Activated B cell treated with CpG ODN at 0.5 μM for 24 hours (primary cell): ENCODE measurements around the gene TOMM6. TPM values are rescaled to one million over a fixed set of nuclear protein-coding genes. Genes with fewer than 3 reads are reported as not detected.

Experiments used
- ATAC-seq: fragments of 200-7000 bp; cut with Tn5 transposase; one replicate; pipeline ENCODE4 v1.10.0; 2021; ENCODE audit warnings: low read depth, mild to moderate bottlenecking, moderate library complexity
- CTCF ChIA-PET: fragments of 350-600 bp; sonication (Branson Sonifier 250); formaldehyde crosslinking; loops from one replicate; lab custom pipeline; 2021; ENCODE audit warnings: antibody characterized with exemption; lab: Charles Lee
- POLR2A ChIA-PET: fragments of 350-600 bp; sonication (Branson Sonifier 250); formaldehyde crosslinking; loops from one replicate; lab custom pipeline; 2021; ENCODE audit warnings: antibody characterized with exemption; lab: Charles Lee
- DNase-seq: peaks from one replicate; pipeline ENCODE4 v3.0.0; 2022
- H3K27ac Mint-ChIP-seq: one replicate; pipeline ENCODE4 v1.8.0; 2020; ENCODE audit warnings: mixed read lengths
- H3K27me3 Mint-ChIP-seq: one replicate; pipeline ENCODE4 v1.8.0; 2021; ENCODE audit warnings: mixed read lengths
- H3K36me3 Mint-ChIP-seq: one replicate; pipeline ENCODE4 v1.8.0; 2021; ENCODE audit warnings: low read depth, mixed read lengths
- H3K4me1 Mint-ChIP-seq: one replicate; pipeline ENCODE4 v1.8.0; 2021; ENCODE audit warnings: mixed read lengths
- H3K4me3 Mint-ChIP-seq: one replicate; pipeline ENCODE4 v1.8.0; 2020; ENCODE audit warnings: mild to moderate bottlenecking, mixed read lengths
- H3K9me3 Mint-ChIP-seq: one replicate; pipeline ENCODE4 v1.8.0; 2020; ENCODE audit warnings: mixed read lengths
- CTCF ChIP-seq: fragments of 200-600 bp; IDR thresholded peaks from one replicate; pipeline ENCODE4 v1.8.0; 2022; ENCODE audit warnings: antibody characterized with exemption, mild to moderate bottlenecking
- intact Hi-C: fragments of 100-400 bp; cut with micrococcal nuclease; formaldehyde crosslinking; loops from one replicate; pipeline ENCODE4 v1.15.1; 2024
- total RNA-seq: library from RNA; stranded (reverse); gene quantifications from 2 replicates; pipeline ENCODE4 v1.2.3, GENCODE V29; 2022

TOMM6 gene
- total RNA-seq, 1 donor from 2014 or later, result 219 TPM

DNA sequence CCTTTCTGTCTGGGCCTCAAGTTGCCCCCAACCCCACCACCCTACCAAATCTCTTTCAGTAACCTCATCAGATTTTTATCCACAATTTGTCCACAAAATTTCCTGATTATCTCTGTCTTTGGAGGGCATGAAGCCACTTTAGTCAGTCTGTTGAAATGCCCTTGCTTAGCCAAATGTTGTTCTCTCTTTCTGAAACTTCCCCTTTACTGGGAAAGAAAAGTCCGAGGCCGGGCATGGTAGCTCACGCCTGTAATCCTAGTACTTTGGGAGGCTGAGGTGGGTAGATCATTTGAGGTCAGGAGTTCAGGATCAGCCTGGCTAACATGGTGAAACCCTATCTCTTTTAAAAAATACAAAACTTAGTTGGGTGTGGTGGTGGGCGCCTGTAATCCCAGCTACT, 33.8 kb downstream of the TOMM6 start:
- peaks cover 2% of the 10 kb centered on the region for H3K36me3 Mint-ChIP-seq
- DNase-seq (no peak), ATAC-seq (no peak)
- H3K4me3 Mint-ChIP-seq, result no peak overlapping the region
- CTCF ChIA-PET, result no interaction called here
- POLR2A ChIA-PET, result no interaction called here
- no peak overlapping the region for H3K27ac Mint-ChIP-seq
- TF ChIP-seq CTCF, result no peak
- intact Hi-C loops, result no loop called here
- no peaks in the 10 kb centered on the region for H3K9me3 Mint-ChIP-seq
- H3K27me3 Mint-ChIP-seq, result no peaks in the 10 kb centered on the region
- no peaks in the 10 kb centered on the region for H3K4me1 Mint-ChIP-seq

GRCh38 chr6:41822021-41822420, 34.5 kb downstream of the TOMM6 start:
- H3K27ac Mint-ChIP-seq, result no peak overlapping the region
- no peak for ATAC-seq

GRCh38 chr6:41823178-41823577, 35.7 kb downstream of the TOMM6 start:
- intact Hi-C loops, result no loop called here
- DNase-seq (no peak), ATAC-seq (no peak)
- H3K4me1 Mint-ChIP-seq, result no peaks in the 10 kb centered on the region
- H3K9me3 Mint-ChIP-seq, result no peaks in the 10 kb centered on the region
- H3K36me3 Mint-ChIP-seq, result peaks cover 2% of the 10 kb centered on the region
- H3K27ac Mint-ChIP-seq, result no peak overlapping the region
- ChIA-PET CTCF (no interaction called here), POLR2A (no interaction called here)
- H3K4me3 Mint-ChIP-seq, result no peak overlapping the region
- no peaks in the 10 kb centered on the region for H3K27me3 Mint-ChIP-seq
- TF ChIP-seq CTCF, result no peak

More at GRCh38 chr6:41822021-41822420, 34.5 kb downstream of the TOMM6 start:
- Mint-ChIP-seq H3K9me3 (no peaks in the 10 kb centered on the region), H3K27me3 (no peaks in the 10 kb centered on the region), H3K4me3 (no peak overlapping the region), H3K36me3 (peaks cover 2% of the 10 kb centered on the region), H3K4me1 (no peaks in the 10 kb centered on the region)
- TF ChIP-seq CTCF, result no peak
- DNase-seq, result no peak
- CTCF ChIA-PET, result no interaction called here
- POLR2A ChIA-PET, result no interaction called here
- intact Hi-C loops, result no loop called here

- ATAC-seq (no peak), DNase-seq (no peak)
- Mint-ChIP-seq H3K27me3 (no peaks in the 10 kb centered on the region), H3K4me1 (no peaks in the 10 kb centered on the region), H3K9me3 (no peaks in the 10 kb centered on the region), H3K4me3 (no peak overlapping the region), H3K36me3 (peaks cover 2% of the 10 kb centered on the region), H3K27ac (no peak overlapping the region)
- ChIA-PET CTCF (no interaction called here), POLR2A (no interaction called here)
- TF ChIP-seq CTCF, result no peak
- intact Hi-C loops, result no loop called here
Observed at GRCh38 chr6:41824571-41825569, 37.4 kb downstream of the TOMM6 start.

GRCh38 chr6:41826343-41827022, 39.0 kb downstream of the TOMM6 start:
- intact Hi-C loops, result no loop called here
- H3K27ac Mint-ChIP-seq, result no peak overlapping the region
- TF ChIP-seq CTCF, result no peak
- no peak for ATAC-seq
- H3K36me3 Mint-ChIP-seq, result peaks cover 2% of the 10 kb centered on the region
- H3K27me3 Mint-ChIP-seq, result no peaks in the 10 kb centered on the region
- POLR2A ChIA-PET, result no interaction called here
- H3K4me1 Mint-ChIP-seq, result no peaks in the 10 kb centered on the region
- no peaks in the 10 kb centered on the region for H3K9me3 Mint-ChIP-seq
- CTCF ChIA-PET, result no interaction called here
- no peak for DNase-seq
- H3K4me3 Mint-ChIP-seq, result no peak overlapping the region
